HUES6 (cell line): ENCODE data around the gene SSBP2.

ENCODE experiments used
- H3K27ac ChIP-seq: 2 replicates; pipeline ENCODE4 v1.7.0; 2013; ENCODE audit warnings: low read depth, mild to moderate bottlenecking, low read length, inconsistent platforms
- H3K27me3 ChIP-seq: 2 replicates; pipeline ENCODE4 v1.6.1; 2013; ENCODE audit warnings: low read length; ENCODE audit not compliant: control insufficient read depth, insufficient read depth
- H3K36me3 ChIP-seq: 2 replicates; pipeline ENCODE4 v1.6.1; 2013; ENCODE audit warnings: low read length; ENCODE audit not compliant: control insufficient read depth, insufficient read depth
- H3K4me1 ChIP-seq: 2 replicates; pipeline ENCODE4 v1.6.1; 2013; ENCODE audit warnings: low read length; ENCODE audit not compliant: control insufficient read depth, insufficient read depth
- H3K4me3 ChIP-seq: 2 replicates; pipeline ENCODE4 v1.5.1; 2013; ENCODE audit warnings: low read depth, low read length
- H3K9ac ChIP-seq: one replicate; pipeline ENCODE4 v1.6.1; 2013; ENCODE audit warnings: mild to moderate bottlenecking, low read length
- H3K9me3 ChIP-seq: 2 replicates; pipeline ENCODE4 v1.6.1; 2013; ENCODE audit warnings: low read depth, low read length; ENCODE audit not compliant: control insufficient read depth, insufficient read depth

The SSBP2 gene

DNA sequence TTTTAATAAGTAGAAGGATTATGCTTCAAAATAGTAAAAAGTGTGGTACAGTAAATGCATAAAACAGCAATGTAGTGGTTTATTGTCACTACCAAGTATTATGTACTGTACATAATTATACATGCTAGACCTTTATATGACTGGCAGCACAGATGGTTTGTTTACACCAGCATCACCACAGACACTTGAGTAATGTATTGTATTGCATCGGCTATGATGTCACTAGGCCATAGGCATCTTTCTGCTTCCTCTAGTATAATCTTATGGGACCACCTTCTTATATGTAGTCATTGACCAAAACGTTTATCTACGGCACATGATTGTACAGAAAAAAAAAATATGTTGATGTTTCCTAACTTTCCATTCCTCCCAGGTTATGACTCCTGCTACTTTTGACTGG is 31.9 kb upstream of the SSBP2 start:
- H3K4me1 ChIP-seq: peaks cover 17% of the 10 kb centered on the region
- no peak overlapping the region for H3K4me3 ChIP-seq
- no peaks in the 10 kb centered on the region for H3K27me3 ChIP-seq
- H3K36me3 ChIP-seq: no peaks in the 10 kb centered on the region
- no peak overlapping the region for H3K9ac ChIP-seq
- no peak overlapping the region for H3K27ac ChIP-seq
- 0 out of 2 replicates have a peak, but pooled peaks cover 3% of the 10 kb centered on the region for H3K9me3 ChIP-seq

DNA sequence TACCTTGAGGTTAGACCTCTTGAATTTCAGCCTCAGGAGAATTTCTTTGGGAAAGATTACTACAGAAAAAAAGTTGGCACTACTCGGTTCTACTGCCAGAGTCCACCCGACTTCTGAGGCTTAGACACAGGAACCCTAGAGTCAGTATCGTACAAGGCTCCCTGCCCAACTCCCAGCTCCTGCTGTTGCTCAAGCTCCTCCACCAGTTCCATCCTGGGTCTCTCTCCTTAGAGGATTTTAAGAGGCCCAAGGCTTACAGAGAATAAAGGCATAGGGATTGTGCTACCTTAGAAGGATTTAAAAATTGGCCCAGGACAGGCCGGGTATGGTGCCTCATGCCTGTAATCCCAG is 29.0 kb upstream of the SSBP2 start:
- Histone ChIP-seq H3K9me3 (no peaks in the 10 kb centered on the region), H3K4me3 (no peak overlapping the region), H3K4me1 (peaks cover 7% of the 10 kb centered on the region; the same call in 1 of the 2 replicates), H3K9ac (no peak overlapping the region), H3K27ac (no peak overlapping the region), H3K27me3 (no peaks in the 10 kb centered on the region), H3K36me3 (no peaks in the 10 kb centered on the region)

DNA sequence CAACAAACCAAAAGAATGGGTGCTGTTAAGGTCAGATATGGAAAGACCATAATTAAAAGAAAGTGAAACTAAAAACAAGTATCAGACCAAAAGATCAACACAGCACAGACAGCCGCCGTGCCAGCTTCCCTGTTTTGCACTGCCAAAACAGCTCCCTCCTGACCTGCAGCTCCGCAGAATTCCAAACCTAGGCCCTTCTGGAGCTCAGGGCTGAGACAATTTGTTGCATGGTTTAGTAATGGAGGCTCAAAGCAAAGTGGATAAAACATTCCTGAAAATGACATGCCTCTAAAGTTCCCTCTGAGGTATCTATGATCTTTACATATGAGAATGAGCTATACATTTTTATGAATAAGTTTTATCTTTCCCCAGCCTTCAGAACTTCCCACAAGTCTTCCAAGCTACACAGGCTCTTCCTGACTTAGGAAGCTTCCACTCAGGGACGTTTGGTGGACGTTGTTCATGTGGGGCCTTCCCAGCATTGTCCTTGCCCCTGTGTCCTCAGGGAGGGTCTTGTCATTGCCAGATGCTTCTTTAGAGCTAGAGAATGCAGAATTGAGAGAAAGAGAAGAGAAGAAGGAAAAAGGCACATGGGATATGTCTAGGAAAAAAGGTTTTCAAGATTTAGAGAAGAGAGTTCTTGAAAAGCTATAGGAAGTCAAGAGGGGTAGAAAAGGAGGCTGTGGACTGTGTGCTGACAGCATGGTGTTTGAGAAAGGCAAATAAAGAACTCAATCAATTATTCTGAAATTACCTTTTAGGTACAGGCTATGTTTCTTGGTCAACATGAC is 28.4 kb upstream of the SSBP2 start:
- no peak overlapping the region for H3K27ac ChIP-seq
- no peak overlapping the region for H3K4me3 ChIP-seq
- H3K9me3 ChIP-seq: no peaks in the 10 kb centered on the region
- H3K27me3 ChIP-seq: no peaks in the 10 kb centered on the region
- no peak overlapping the region for H3K9ac ChIP-seq
- peaks cover 7% of the 10 kb centered on the region; the same call in 1 of the 2 replicates for H3K4me1 ChIP-seq
- H3K36me3 ChIP-seq: no peaks in the 10 kb centered on the region

DNA sequence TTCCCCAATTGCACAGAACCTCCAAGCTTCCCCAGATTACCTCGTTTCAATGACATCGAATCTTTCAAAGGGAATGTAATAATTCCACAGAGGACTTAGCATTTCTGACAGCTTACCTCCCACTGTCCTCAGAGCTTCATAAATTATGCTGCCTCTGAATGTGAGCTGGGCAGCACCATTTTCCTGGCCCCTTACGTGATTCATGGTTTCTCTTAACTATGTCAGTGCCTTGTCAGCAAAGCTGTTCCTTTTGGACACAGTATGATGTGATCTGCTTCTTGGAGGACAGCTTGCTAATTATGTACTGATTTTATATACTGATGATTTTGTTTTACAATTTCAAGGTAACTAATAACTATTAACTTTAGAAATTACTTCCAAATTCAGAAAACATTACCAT is 27.7 kb upstream of the SSBP2 start:
- Histone ChIP-seq H3K4me1 (peaks cover 7% of the 10 kb centered on the region; the same call in 1 of the 2 replicates), H3K9ac (no peak overlapping the region), H3K27ac (no peak overlapping the region), H3K36me3 (no peaks in the 10 kb centered on the region), H3K4me3 (no peak overlapping the region), H3K27me3 (no peaks in the 10 kb centered on the region), H3K9me3 (no peaks in the 10 kb centered on the region)

- no peak overlapping the region for H3K9ac ChIP-seq
- no peak overlapping the region for H3K27ac ChIP-seq
- H3K9me3 ChIP-seq: peaks cover 2% of the 10 kb centered on the region; the same call in 1 of the 2 replicates
- H3K36me3 ChIP-seq: no peaks in the 10 kb centered on the region
- H3K4me1 ChIP-seq: peaks cover 7% of the 10 kb centered on the region; the same call in 1 of the 2 replicates
- no peak overlapping the region for H3K4me3 ChIP-seq
- H3K27me3 ChIP-seq: no peaks in the 10 kb centered on the region
These were observed 25.4 kb upstream of the SSBP2 start for GRCh38 chr5:81776258-81776657.

DNA sequence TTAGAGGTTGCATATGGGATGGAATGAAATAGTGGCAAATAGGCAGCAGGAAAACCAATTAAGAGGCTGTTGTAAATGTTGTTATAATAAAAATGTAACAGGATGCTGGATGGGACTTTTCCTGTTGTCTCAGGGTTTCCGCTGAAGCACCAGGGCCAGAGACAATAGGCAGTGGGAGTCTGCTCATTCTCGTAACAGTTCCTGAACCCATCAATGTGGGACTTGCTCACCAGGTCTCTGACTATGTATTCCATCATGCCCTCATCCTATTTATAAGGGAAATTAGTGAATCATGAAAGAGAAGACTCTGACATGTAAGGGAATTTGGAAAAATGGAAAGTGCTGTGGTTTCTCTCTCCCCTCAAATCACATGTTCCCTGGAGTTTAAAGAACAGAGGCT is 23.5 kb upstream of the SSBP2 start:
- no peak overlapping the region for H3K27ac ChIP-seq
- H3K9me3 ChIP-seq: peaks cover 2% of the 10 kb centered on the region; the same call in 1 of the 2 replicates
- no peaks in the 10 kb centered on the region for H3K27me3 ChIP-seq
- no peaks in the 10 kb centered on the region for H3K36me3 ChIP-seq
- no peak overlapping the region for H3K9ac ChIP-seq
- no peak overlapping the region for H3K4me3 ChIP-seq
- peaks cover 7% of the 10 kb centered on the region; the same call in 1 of the 2 replicates for H3K4me1 ChIP-seq

- H3K36me3 ChIP-seq: no peaks in the 10 kb centered on the region
- peaks cover 1% of the 10 kb centered on the region; the same call in 1 of the 2 replicates for H3K4me1 ChIP-seq
- H3K4me3 ChIP-seq: no peak overlapping the region
- peaks cover 2% of the 10 kb centered on the region; the same call in 1 of the 2 replicates for H3K9me3 ChIP-seq
- H3K27me3 ChIP-seq: no peaks in the 10 kb centered on the region
- no peak overlapping the region for H3K9ac ChIP-seq
- H3K27ac ChIP-seq: no peak overlapping the region
These were observed 22.7 kb upstream of the SSBP2 start for GRCh38 chr5:81773574-81773973.

- no peak overlapping the region for H3K9ac ChIP-seq
- H3K36me3 ChIP-seq: no peaks in the 10 kb centered on the region
- H3K4me3 ChIP-seq: no peak overlapping the region
These were observed 22.3 kb upstream of the SSBP2 start for GRCh38 chr5:81773161-81773560.

DNA sequence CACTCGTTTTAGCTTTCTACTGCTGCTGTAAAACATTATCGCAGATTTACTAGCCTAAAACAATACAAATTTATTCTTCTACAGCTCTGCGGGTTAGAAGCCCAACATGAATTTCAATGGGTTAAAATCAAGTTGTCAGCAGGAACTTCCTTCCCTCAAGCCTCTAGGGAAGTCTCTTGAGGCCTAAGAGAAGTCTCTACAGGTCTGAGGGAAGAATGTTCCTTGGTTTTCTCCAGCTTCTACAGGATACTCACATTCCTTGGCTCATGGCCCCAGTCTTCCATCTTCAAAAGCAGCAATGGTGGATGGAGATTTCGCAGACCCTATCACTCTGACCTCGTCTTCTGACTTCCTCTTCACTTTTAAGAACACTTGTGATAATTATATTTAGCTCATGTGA is 21.6 kb upstream of the SSBP2 start:
- Histone ChIP-seq H3K27me3 (no peaks in the 10 kb centered on the region), H3K36me3 (no peaks in the 10 kb centered on the region), H3K9me3 (peaks cover 2% of the 10 kb centered on the region; the same call in 1 of the 2 replicates), H3K4me3 (no peak overlapping the region), H3K9ac (no peak overlapping the region), H3K27ac (no peak overlapping the region), H3K4me1 (0 out of 2 replicates have a peak, but pooled peaks cover 3% of the 10 kb centered on the region)

More at GRCh38 chr5:81773161-81773560, 22.3 kb upstream of the SSBP2 start:
- Histone ChIP-seq H3K27ac (no peak overlapping the region), H3K4me1 (no peaks in the 10 kb centered on the region), H3K9me3 (peaks cover 2% of the 10 kb centered on the region; the same call in 1 of the 2 replicates), H3K27me3 (no peaks in the 10 kb centered on the region)

- no peaks in the 10 kb centered on the region for H3K27me3 ChIP-seq
- H3K9me3 ChIP-seq: peaks cover 2% of the 10 kb centered on the region; the same call in 1 of the 2 replicates
- H3K4me3 ChIP-seq: no peak overlapping the region
- no peaks in the 10 kb centered on the region for H3K36me3 ChIP-seq
- no peak overlapping the region for H3K27ac ChIP-seq
- no peak overlapping the region for H3K9ac ChIP-seq
- H3K4me1 ChIP-seq: 0 out of 2 replicates have a peak, but pooled peaks cover 3% of the 10 kb centered on the region
These were observed 18.1 kb upstream of the SSBP2 start for GRCh38 chr5:81768935-81769452.

DNA sequence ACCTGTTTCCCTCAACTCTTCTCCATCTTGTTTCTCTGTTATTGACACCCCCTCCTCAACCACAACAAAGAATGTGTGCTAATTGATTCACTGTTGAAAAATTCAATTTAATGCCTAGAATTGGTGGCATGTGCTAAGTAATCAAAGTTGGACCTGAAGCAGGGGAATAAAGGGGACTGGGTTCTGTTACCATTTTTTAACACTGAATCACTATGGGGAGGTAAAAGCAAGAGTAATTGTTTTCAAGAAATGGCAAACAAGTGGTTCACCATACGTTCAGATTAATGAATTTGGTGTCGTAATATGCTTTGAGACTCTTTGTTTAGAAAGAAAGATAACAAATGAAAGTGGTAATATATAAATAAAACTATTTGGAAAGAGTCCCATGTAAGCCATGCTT is 17.0 kb upstream of the SSBP2 start:
- peaks cover 2% of the 10 kb centered on the region; the same call in 1 of the 2 replicates for H3K9me3 ChIP-seq
- H3K9ac ChIP-seq: no peak overlapping the region
- H3K4me1 ChIP-seq: 0 out of 2 replicates have a peak, but pooled peaks cover 3% of the 10 kb centered on the region
- no peaks in the 10 kb centered on the region for H3K27me3 ChIP-seq
- H3K36me3 ChIP-seq: no peaks in the 10 kb centered on the region
- H3K27ac ChIP-seq: no peak overlapping the region
- no peak overlapping the region for H3K4me3 ChIP-seq
